HG03342 (cell line): ENCODE data around the gene PLEKHM3.
"Not testable (repeated sequence)": the region's sequence is repeated elsewhere in the genome, so short reads cannot be mapped to it uniquely, and the experiment has no call there.

Experiments
- ATAC-seq: cut with Tn5 transposase; IDR thresholded peaks from one replicate; pipeline ENCODE4 v1.9.1; 2021; ENCODE audit warnings: mild to moderate bottlenecking, moderate library complexity; ENCODE audit not compliant: unreplicated experiment

Gene PLEKHM3

DNA sequence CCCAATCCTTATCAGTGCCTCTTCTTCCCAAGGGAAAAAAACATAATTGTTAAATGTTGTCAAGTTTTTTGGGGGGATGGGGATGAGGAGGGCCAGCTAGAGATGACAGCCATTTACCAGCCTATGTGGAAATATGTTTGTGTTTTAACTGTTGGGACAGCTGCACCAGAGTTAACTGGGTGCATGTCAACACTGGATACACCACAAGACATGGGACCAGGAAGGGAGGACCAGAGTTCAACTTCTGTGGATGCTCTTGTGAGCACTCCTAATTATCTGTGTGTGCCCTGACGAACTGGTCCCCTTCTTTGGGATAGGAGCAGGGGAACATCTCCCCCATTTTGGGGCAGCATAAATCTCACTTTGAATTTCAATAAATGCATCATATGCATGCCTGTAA is 189.5 kb downstream of the PLEKHM3 start:
- no peak for ATAC-seq

DNA sequence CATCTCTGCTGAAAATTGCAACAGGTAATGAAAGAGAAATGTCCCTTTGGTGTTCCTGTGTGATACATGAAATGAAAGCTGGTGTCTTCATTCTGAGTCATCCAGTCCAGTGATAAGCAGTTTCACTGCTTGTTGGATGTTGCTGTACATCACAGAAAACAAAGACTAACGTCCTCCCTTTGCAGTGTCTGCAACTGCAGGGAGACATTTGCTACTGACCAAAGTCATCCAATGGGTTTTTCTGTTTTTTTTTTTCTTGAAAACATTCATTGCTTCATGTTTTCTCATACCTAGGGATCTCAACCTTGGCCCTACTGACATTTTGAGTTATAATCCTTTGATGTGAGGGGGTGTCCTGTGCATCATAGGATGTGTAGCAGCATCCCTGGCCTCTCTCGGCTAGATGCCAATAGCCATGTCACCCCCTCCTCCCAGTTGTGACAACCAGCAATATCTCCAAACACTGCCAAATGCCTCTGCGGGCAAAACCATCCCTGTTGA is 192.0 kb downstream of the PLEKHM3 start:
- ATAC-seq, result peak; percentile 96

DNA sequence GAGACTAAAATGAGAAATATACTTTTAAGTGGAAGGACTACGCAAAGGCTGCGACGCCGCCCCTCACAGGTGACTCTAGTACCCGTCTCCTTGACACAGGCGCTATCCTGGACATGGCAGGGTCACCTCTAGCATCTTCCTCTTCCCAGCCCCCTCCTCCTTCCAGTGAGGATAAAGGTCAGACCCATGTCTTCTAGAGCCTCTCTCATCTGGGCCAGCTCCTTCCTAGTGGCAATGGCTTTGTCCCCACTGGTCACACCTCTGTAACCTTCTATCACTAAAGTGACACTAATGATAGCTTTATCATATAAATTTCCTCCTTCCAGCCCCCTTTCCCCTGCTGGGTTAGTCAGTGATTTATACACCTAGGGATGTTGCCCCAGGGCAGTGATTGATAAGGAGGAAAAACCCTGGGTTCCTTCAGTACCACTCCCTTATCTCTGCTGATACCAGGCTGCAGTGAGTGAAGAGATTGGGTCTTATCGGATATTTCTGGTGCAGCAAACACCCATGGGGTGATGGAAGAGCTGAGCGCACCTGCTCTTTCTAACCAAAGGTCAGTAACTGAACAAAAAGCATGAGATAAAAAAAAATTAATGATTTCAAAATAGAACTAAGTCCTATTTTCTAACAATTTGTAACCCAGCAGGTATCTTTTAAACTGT is 193.6 kb downstream of the PLEKHM3 start:
- no peak for ATAC-seq

DNA sequence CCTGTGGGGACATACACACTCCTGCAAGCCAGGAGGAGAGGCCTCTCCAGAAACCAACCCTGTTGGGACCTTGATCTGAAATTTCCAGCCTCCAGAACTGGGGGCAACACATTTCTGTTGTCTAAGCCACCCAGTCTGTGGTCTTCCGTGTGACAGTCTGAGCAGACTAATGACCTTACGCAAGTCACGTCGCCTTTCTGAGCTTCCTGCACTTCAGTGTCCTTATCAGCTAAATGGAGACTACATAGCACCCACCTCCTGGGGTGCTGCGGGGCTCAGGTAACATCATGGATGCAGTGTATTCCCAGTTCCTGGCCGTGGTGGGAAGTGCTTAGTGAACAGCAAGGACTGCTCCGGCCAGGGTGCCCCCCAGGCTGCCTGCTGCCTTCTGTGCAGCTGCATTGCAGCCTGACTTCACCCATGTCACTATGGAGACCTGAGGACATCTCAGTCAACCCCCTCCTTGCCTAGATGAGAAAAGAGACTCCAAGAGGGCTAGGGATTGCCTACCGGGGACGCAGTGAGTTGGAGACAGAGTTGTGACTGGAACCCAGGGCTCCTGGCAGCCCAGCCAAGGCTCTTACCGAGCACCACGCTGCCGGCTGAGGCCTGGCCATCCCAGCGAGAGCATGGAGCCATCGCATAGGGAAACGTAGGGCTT is 194.4 kb downstream of the PLEKHM3 start:
- no peak for ATAC-seq

DNA sequence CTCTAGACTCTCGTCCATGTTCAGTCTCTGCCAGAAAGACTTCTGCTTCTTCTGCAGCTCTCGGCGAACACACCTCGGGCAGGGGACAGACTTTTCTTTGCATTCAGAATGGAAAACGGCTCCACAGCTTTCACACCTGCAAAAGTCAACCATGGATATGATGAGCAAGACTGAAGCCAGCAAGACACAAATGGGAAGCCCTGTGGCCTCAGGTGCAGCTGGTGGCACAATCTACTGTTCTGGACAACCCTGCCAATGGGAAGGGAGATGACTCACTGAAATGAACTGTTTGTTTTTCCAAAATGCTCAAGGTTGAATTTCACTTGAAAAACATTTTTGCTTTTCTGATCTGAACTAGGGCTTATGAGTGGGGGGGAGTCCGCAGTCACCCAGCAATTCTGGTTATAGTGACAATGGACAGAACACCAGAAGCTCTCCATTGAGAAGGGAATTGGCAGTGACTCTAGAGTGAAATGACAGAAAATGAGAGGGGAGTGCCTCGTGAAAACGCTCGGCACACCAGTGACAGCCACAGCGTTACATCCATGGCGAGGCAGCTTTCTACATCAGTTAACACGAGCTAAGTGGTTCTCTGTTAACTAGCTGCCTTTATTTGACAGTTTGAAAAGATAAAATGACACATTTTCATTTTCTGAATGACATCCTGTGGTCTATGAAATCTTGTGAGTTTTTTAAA is 196.8 kb downstream of the PLEKHM3 start:
- ATAC-seq, result no peak

DNA sequence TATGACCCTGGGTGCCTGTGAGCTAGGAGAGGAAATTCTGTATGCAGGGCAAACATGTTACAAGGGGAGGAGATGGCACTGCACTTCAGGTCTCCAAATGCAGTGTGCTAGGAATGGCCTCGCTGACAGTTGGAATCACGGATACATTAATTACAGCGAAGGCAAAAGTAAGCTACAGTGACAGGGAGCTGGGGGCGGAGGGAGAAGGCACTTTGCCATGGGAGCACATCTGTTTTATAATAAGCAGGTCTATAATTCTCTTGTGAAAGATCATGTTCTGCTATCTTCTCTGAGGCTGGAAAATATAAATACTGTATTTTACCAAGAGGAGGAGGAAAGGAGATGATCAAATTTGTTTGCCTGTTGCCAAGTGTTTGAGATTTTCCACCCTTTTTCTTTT is 199.3 kb downstream of the PLEKHM3 start:
- no peak for ATAC-seq

DNA sequence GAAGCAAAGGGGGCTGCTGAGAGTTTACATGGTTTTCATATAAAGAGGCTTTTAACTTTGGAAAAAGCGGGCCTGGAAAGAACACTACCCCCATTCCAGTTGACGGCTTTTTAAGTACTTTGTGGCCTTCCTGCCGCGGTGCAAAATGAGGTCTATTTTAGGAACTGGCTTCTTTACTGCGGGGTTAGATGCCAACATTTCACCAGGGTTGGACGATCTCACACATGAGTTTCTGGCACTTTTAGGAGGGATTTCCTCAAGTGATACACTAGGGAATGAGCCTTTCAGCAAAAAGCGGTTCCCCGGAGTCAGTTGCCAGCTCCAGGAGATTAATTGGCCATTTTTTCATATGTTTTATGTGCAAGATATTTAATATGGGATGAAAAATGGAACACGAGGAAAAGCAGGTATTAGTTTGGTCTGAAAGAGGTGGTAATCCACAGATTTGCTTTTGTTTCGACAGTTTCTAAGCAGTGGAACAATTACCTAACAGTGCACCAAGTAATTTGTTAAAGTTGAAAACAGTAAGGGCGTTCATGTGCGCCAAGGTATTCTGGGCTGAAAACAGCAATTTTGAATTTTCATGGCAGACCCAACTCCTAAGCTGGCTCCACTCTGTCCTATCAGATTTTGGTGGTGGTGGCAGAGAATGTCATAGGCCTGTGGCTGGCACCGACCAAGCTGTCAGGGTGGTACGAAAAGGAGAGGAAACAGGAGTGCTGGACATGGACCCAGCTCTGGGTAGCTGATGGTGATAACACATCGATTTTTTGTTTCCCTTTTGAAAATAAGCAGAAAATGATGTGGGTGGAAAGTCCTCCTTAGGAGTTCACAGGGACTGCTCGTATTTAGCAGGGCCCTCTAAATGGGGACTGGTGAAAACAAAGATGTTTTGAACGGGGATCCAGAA is 200.0 kb downstream of the PLEKHM3 start:
- ATAC-seq, result no peak

DNA sequence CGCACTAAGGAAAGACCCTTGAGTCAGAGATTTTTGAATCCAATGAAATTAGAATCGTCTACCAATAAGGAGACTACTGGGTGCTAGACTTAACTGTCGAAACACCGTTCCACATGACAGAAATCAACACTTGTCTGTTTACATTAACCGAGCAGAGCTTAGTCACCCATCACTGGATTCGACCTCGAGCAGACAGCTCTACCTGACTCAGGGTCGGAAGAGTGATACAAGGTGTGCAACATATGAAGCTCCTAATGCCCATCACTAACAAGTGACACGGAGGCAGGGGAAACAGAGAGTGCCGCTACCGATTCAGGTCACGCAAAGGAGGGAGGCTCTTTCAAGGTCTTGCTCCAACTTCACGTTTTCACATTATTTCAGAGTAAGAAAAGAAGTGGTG is 201.5 kb downstream of the PLEKHM3 start:
- no peak for ATAC-seq

DNA sequence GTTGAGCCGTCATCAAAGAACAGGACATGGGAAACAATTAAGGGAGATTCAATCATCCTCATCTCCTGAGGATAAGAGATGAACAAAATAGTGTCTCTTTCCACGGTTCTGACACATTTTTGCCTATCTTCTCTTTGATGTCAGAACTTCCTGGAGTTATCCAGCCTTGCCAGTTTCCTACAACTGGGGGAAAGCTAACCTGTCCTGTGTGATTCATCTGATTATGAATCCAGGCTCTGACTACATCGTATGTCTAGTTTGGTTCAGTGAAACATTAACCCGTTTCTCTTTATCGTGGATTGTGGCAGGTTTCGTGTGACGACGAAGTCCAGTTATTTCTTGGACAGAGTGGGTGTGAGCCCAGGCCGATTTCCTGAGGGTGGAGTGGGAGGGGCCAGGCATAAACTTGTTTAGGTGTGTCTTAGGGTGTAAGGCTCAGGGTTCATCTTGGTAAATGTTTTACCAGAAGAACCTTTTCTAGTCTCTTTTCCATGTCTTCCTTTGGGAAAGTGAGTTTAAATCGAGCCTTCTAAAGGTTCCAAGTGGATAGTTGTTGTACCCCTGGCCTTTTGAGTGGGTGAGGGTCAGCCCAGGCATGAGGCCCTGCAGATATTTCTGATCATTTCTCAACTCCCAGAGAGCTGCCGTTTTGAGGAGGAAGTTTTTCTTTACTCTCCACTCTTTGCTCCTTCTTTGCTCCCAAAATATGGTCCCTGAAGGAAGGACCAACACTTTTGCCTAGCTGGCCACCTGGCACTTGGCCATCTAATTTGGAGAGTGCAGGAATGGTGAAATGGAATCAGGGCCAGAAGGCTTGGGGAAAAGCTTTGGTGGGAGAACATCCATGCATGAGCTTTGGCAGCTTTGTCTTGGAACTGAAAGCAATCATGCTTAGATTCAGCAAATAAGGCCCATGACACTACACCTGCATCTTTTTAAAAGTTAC is 205.2 kb downstream of the PLEKHM3 start:
- no peak for ATAC-seq

DNA sequence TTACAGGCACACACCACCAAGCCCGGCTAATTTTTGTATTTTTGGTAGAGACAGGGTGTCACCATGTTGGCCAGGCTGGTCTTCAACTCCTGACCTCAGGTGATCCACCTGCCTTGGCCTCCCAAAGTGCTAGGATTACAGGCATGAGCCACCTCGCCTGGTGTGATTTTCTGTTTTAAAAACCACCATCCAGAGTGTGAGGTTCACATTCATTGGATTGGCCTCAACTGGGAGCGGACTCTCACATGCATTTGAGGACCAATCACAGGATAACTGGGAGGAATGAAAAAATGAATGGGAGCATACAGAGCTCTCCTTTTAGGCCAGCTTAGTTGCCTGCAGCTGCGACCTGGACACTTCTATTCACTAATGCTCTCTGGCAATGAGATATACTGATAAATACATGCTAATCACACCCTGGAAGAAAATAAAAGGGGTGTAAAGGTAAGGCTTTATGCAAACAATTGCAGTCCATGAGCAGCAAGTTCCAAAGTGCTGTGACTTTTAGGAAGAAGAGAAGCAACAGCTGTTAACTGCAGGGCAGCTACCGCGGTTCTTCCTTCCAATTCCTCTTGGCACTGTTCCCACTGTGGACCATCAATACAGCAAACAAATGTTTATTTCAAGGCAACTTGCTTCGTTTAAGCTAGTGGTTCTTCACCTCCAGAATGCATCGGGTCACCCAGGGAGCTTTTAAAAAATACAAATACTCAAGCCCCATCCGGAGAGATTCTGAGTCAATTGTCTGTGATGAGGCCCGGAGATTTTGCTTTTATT is 206.1 kb downstream of the PLEKHM3 start:
- ATAC-seq, result no peak

DNA sequence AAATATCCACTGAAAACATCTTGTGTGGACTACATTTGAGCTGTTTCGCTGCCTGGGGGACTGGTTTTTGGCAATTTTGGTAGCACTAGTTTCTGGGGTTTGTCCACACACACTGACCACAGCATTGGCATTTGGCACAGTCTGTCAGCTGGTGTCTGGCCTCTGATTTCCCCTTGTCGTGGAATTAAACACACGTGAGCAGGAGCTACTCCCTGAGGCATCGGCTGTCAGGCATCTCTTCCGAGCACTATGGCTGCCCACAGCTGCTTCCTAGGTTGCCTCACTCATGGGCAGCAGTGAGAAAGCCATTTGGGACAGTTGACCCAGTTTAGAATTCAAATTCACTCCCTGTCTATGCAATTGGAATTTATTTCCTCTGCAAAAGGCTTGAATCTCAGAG is 208.8 kb downstream of the PLEKHM3 start:
- ATAC-seq, result no peak

DNA sequence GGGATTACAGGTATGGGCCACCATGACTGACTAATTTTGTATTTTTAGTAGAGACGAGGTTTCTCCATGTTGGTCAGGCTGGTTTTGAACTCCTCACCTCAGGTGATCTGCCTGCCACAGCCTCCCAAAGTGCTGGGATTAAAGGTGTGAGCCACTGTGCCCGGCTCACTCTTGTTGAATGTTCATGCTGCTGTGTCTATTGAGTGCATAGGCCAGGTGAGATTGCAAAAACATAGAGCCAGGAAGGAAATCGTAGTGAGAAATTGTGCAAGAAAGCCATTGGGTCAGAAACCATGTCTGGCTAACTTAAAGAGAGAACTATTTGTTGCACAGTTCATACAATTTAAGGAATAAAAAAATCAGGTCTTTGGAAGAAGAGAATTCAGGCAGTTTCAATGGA is 210.1 kb downstream of the PLEKHM3 start:
- no peak for ATAC-seq

DNA sequence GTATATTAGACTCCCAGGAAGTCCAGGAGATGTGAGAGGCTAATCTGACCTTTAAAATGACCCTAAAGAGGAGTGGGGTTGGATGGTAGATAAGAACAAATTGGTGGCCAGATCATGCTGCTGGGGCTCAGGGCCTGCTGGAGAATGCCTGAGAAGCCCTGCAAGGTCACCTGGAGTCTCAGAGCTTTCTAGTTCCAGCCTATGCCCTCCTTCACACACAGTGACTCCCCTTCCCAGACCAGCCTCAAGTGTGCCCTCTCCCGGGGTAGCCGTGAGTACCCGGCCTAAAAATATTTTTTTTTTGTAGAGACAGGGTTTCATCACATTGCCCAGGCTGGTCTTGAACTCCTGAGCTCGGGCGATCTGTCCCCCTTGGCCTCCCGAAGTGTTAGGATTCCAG is 211.4 kb downstream of the PLEKHM3 start:
- ATAC-seq, result no peak

DNA sequence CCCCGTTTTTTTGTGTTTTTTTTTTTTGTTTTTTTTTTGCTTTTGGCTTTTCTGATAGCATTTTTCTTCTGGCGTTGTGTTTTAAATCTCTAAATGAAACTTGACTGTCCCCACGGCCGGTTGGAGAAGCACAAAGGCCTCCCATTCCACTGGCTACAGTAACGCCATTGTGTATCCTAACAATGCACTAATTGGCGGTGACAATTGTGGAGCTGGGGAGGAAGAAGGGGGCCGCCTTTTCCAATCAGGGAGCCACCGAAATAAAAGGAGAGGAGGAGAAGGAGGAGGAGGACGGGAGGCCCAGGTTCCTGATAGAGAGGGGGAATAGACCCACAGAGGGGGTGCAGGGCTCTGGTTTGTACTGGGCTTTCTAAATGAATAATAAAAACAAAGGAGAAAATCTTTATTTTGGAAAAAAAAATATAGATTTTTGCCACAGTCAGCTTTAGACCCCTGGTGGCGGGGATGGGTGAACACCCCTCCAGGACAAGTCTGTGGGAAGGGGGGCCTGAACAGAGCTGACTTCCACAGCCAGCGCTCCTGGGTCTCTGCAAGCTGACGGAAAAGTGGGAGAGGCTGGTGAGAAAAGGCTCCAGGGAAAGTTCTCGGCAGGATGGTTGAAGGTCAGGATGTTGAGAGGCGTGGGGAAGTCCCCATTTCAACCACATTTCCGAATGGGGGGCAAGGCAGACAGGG is 212.0 kb downstream of the PLEKHM3 start:
- no peak for ATAC-seq

DNA sequence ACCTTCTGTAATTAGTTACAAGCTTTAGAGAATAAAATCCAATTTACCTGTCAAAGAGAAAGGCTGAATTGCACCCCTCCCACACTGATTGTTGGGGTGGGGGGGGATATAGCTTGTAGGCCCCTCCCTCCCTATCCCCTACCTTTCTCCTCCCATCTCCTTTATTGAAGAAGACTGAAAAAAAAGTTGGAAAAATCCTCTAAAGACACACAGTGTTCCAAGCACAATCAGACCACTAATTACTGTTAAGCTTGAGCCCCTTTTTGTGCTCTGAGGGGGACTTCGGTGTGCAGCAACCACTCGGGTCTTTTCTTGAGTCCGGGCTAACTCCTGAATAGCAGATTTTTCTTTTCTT is 212.6 kb downstream of the PLEKHM3 start:
- ATAC-seq, result no peak

DNA sequence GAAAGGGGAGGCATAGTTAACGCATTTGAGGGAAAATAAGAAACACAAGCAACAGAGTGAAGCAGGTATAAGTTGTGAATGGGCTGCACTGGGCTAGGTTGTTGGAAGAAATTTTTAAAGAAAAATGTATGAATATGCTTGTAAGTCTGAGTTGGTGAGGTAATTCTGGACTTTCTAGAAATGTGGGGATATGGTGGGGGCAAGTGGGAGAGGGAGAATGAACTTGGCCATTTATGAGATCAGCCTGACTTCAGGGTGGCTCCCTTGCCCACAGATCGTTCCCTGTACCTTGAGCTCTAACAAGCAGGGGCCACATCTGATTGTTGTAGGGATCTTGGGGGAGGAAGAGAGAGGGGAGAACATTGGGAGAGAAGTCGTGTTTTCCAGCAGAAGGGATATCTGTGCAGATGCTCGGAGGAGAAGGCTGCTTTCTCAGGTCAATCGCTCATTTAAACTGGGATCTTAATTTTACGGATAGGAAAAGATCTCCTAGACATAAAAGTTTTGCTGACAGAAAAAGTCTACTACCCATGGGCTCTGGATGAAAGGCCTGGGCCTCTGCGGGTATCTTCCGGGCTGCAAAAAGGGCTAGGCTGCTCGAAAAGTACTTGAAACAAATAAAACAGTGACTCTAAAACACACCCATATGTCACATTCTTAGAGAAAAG is 213.1 kb downstream of the PLEKHM3 start:
- no peak for ATAC-seq

DNA sequence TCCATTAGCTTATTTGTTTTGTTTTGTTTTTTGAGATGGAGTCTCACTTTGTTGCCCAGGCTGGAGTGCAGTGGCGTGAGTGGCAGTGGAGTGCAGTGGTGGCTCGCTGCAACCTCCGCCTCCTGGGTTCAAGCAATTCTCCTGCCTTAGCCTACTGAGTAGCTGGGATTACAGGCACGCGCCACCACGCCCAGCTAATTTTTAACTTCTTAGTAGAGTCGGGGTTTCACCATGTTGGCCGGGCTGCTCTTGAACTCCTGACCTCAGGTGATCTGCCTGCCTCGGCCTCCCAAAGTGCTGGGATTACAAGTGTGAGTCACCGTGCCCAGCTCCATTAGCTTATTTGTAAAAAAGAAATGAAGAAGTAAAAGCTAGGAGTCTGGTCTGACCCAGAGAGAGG is 213.7 kb downstream of the PLEKHM3 start:
- ATAC-seq, result not testable (repeated sequence)

DNA sequence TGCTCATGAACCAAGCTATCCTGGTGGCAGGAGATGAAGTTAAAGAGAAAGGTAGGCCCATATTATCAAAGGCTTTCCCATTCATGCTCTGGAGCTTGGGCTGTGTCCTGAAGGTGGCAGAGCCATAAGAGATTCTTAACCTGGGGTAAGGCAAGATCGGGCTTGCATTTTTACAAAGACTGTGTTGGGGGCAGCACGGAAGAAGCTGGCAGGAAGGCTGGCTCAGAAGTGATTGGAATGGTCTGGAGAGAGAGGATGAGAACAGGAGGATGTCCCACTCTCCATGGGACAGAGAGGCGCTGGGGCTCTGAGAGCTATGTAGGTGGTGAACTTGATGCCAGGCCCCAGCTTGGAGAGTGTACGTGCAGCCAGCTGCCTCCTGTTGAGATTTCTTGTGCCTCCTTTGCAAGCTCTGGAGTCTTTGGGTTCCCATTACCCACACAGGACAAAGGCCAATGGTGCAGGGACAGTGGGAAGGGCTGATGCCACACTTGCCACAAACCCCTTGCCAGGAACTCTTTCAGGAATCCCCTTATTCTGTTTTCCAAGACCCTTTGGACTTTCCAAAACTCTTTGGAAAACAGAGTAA is 215.0 kb downstream of the PLEKHM3 start:
- no peak for ATAC-seq
